Suprapubic skin (tissue), 4 donors: ENCODE data around the gene SMYD3.

Source experiments
- CTCF ChIP-seq, 2 donors: fragments of 200-600 bp in 1 of 2; fragments of 450-650 bp in 1 of 2; sonication (generic) in 1 of 2; IDR thresholded peaks; one replicate each; pipeline ENCODE4 v1.5.1; 2016 to 2019; ENCODE audit warnings: antibody characterized with exemption in 2 of 2, mild to moderate bottlenecking in 1 of 2, moderate library complexity in 1 of 2
- EP300 ChIP-seq: sonication (generic); formaldehyde crosslinking; IDR thresholded peaks from one replicate; pipeline ENCODE4 v1.6.1; 2017; ENCODE audit warnings: antibody characterized with exemption
- POLR2A ChIP-seq, 2 donors: fragments of 450-650 bp; IDR thresholded peaks; one replicate each; pipeline ENCODE4 v1.6.1; 2017; ENCODE audit warnings: antibody characterized with exemption in 2 of 2, mild to moderate bottlenecking in 2 of 2, moderate library complexity in 2 of 2
- POLR2AphosphoS5 ChIP-seq, 3 donors: sonication (generic); formaldehyde crosslinking; IDR thresholded peaks; one replicate each; pipeline ENCODE4 v1.6.1; 2017; ENCODE audit warnings: antibody characterized with exemption in 3 of 3

GRCh38 chr1:246320286-246320685 is 186.8 kb downstream of the SMYD3 start:
- TF ChIP-seq CTCF (IDR thresholded peaks at IDR 0.05) (no peak), POLR2AphosphoS5 (IDR thresholded peaks at IDR 0.05) (no peak), EP300 (no peak), POLR2A (IDR thresholded peaks at IDR 0.05) (no peak)
